HG03139 (cell line): ENCODE measurements around the gene MTOR.
A peak's percentile ranks its signal among the peaks of the same experiment; 100 is the strongest.
"Not testable (repeated sequence)": the region's sequence is repeated elsewhere in the genome, so short reads cannot be mapped to it uniquely, and the experiment has no call there.

Source experiments
- ATAC-seq: cut with Tn5 transposase; IDR thresholded peaks from one replicate; pipeline ENCODE4 v1.9.1; 2021; ENCODE audit not compliant: unreplicated experiment

The MTOR gene

GRCh38 chr1:11067716-11068599 is 194.4 kb downstream of the MTOR start:
- ATAC-seq, result no peak

- no peak for ATAC-seq
Observed at GRCh38 chr1:11065796-11066195, 196.6 kb downstream of the MTOR start.

GRCh38 chr1:11064942-11065341 is 197.4 kb downstream of the MTOR start:
- no peak for ATAC-seq

- ATAC-seq, result not testable (repeated sequence)
Observed at GRCh38 chr1:11063937-11064537, 198.3 kb downstream of the MTOR start.

GRCh38 chr1:11062965-11063401 is 199.4 kb downstream of the MTOR start:
- no peak for ATAC-seq

GRCh38 chr1:11061652-11062365 is 200.5 kb downstream of the MTOR start:
- ATAC-seq, result no peak

GRCh38 chr1:11059968-11060830 is 202.2 kb downstream of the MTOR start, which contains the start of gene SRM:
TSS of gene SRM (minus strand) at chr1:11060018. CDS start at chr1:11059943, 75 bp downstream.
- peak; percentile 85 for ATAC-seq

GRCh38 chr1:11059155-11059967 is 203.0 kb downstream of the MTOR start:
- no peak for ATAC-seq

GRCh38 chr1:11058595-11059154 is 203.7 kb downstream of the MTOR start:
- ATAC-seq, result no peak

GRCh38 chr1:11058026-11058425 is 204.3 kb downstream of the MTOR start:
- no peak for ATAC-seq

GRCh38 chr1:11057477-11057876 is 204.9 kb downstream of the MTOR start:
- ATAC-seq, result no peak
